SK-N-MC (cell line): ENCODE data around the gene SLC25A13.

ENCODE experiments used
- EZH2 ChIP-seq: fragments of 200-600 bp; sonication (generic); IDR thresholded peaks from one replicate; pipeline ENCODE4 v1.6.1; 2017; ENCODE audit warnings: antibody characterized with exemption
- FOXP2 ChIP-seq: optimal IDR thresholded peaks from 2 replicates; pipeline ENCODE3; 2011; ENCODE audit warnings: mild to moderate bottlenecking, moderate library complexity; ENCODE audit not compliant: insufficient read depth; ENCODE audit errors: extremely low read length, control extremely low read depth
- POLR2AphosphoS5 ChIP-seq: IDR thresholded peaks from 2 replicates; pipeline ENCODE4 v1.6.1; 2012; ENCODE audit warnings: mild to moderate bottlenecking, low read depth, low read length, borderline replicate concordance

DNA sequence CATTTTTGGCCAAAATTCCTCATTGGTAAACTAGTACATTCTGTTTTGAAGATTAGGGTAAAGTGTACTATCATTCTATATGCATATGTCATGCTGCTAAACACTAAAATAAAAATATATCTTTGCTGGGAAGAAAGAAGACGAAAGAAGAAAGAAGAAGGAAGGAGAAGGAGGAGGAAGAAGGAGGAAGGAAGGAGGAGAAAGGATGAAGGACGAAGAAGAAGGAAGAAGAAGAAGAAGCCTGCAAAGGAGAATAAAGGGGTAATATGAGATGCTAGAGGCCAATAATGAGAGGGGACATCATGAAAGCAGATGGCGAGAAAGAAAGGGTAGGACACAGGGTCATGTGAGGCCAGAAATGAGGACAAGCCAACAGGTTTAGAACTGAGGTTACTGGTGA, 8.0 kb downstream of the SLC25A13 start:
- TF ChIP-seq EZH2 (no peak), POLR2AphosphoS5 (no peak), FOXP2 (no peak)
